ENCODE measurements around the gene GNA12.

DNA sequence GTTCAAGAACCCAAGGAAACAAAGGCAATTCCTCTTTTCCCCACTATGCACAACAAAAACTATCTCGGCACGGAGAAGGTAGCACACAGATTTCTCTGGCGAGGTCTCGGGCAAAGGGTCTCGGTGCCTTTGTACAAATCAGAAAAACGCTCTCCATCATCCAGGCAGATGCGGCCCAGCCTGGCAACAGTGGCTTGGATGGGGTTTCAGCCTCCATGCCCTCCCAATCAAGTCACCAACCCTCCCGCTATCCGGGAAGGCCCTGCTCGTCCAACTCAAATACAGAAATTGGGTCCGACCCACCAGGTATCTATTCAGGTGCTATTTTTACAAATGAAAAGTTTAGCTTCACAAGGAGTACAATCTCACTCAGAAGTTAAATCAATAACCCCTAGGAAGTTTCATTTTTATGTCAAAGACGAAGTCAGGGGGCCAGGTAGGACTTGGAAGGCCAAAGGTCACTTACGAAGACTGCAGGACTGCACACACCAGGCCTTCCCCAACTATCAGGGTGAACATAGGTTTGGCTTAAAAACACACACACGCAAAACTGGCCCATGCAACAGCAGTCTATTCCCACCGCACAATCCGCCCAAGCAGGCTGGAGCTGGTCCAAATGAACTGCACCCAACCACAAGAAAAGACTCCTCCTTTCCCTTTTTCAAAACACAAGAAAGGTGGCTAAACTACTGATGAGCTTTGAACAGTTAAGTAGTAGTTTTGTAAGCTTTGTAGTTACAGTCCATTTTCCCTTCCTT is 43.0 kb downstream of the GNA12 start:
- TF ChIP-seq EZH2phosphoT487 (IDR thresholded peaks at IDR 0.05; ENCODE audit: low read length) (no peak), CTCF (IDR thresholded peaks at IDR 0.05; ENCODE audit: low read length) (no peak)

Data from MM.1S (cell line).